ENCODE results near the gene SIL1.
A peak's percentile ranks its signal among the peaks of the same experiment; 100 is the strongest.
"Not testable (repeated sequence)": the region's sequence is repeated elsewhere in the genome, so short reads cannot be mapped to it uniquely, and the experiment has no call there.

SIL1 gene

GRCh38 chr5:139016186-139016585 is 182.0 kb downstream of the SIL1 start:
- no peak for DNase-seq

- no peak for DNase-seq
These were observed 183.4 kb downstream of the SIL1 start for GRCh38 chr5:139014726-139015125.

GRCh38 chr5:139012176-139012575 is 186.0 kb downstream of the SIL1 start:
- DNase-seq = no peak

- DNase-seq = not testable (repeated sequence)
These were observed 187.0 kb downstream of the SIL1 start for GRCh38 chr5:139011156-139011555.

DNA sequence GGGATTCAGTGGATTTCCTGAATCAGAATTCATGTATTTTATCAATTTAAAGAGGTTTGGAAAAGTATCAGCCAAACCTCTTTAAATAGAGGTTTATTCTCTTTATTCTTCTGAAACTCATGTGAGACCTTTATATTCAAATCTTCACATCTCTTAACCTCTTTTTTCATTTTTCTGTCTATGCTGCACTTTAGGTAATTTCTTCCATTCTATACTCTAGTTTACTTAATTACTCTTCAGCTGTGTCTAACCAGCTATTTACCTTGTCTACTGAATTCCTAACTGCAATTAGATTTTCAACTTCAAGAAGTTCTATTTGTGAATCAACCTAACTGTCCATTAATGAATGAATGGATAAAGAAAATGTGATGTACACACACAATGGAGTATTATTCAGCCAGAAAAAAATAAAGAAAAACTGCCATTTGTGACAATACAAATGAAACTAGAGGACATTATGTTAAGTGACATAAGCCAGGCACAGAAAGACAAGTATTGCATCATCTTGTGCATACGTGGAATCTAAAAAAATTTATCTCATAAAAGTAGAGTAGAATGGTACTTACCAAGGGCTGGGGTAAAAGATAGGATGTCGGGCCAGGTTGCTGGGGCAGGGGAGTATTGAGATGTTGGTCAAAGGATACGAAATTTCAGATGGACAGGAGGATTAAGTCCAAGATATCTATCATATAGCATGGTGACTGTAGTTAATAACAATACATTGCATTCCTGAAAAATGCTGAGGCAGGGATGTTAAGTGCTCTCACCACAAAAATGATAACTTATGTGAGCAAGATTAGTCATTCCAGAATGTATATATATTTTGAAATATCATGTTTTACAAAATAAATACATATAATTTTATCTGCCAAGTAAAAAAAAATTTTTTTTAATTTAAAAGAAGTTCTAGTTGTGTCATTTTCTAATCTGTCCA is 193.5 kb downstream of the SIL1 start:
- no peak for DNase-seq

- DNase-seq = no peak
These were observed 198.5 kb downstream of the SIL1 start for GRCh38 chr5:138999674-139000073.

GRCh38 chr5:138998521-138998920 is 199.6 kb downstream of the SIL1 start:
- DNase-seq = no peak

DNA sequence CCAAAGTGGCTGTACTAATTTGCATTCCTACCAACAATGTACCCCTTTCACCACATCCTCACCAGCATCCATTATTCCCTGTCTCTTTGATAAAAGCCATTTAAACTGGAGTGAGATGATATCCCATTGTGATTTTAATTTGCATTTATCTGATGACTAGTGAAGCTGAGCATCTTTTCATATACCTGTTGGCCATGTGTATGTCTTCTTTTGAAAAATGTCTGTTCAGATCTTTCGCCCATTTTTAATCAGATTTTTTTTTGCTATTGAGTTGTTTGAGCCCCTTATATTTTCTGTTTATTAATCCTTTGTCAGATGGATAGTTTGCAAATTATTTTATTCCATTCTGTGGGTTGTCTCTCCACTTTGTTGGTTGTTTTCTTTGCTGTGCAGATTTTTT is 202.0 kb downstream of the SIL1 start:
- DNase-seq = no peak

GRCh38 chr5:138990986-138991590 is 207.1 kb downstream of the SIL1 start:
- no peak for DNase-seq

- no peak for DNase-seq
These were observed 208.4 kb downstream of the SIL1 start for GRCh38 chr5:138989720-138990119.

GRCh38 chr5:138986186-138986800 is 211.9 kb downstream of the SIL1 start:
- no peak for DNase-seq

DNA sequence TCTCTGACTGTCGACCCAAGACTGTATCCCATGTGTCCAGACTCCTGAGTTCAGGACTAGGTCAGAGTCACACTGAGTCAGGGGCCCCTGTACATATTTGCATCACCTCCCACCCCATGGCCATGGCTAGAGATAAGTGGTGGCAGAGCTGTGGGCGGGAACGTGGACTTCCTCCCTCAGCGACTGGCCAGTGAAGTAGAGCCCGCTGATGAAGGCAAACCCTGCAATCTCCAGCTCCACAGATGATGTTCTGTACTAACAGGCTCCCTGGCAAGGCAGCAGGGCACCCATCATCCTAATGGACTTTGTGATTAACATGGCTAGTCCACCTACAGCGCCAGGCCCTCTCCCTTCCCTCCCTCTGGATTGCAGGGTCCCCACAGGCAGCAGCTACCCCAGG is 212.5 kb downstream of the SIL1 start:
- no peak for DNase-seq

DNA sequence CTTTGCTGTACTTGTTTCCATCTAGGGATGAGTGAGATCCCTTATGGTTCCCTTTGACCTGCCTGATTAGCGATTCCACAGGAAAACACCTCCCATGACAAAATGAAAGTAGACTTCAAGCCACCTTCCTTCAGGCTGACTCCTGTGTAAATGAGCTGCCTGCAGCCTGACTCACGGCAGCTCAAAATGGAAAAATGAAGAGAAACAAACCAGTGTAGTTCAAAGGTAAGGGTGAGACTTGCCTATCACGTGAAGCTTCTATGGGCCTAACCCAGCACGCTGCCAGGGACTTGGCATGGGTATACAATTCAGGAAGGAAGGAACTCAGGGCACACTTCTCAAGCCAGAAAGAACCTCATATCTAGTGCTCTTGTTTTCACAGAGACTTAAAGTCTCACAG is 212.9 kb downstream of the SIL1 start:
- no peak for DNase-seq

DNA sequence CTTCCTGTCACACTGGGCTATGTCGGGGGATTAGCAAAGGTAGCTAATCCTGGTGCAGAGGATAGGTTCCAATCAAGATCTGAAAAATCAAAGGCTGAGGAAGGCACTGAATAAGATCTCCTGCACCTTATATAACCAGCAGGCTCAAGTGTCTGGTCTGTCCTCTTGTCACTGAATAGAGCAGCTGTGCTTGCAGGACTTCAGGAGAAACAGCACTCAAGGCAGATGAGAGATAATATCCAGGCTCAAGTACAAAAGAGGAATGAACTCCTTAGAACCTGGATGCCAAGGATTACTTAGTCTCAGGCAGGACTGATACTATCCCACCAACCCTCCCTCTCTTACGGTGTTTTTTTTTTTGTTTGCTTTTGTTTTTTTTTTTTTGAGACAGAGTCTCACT is 214.2 kb downstream of the SIL1 start:
- no peak for DNase-seq

DNA sequence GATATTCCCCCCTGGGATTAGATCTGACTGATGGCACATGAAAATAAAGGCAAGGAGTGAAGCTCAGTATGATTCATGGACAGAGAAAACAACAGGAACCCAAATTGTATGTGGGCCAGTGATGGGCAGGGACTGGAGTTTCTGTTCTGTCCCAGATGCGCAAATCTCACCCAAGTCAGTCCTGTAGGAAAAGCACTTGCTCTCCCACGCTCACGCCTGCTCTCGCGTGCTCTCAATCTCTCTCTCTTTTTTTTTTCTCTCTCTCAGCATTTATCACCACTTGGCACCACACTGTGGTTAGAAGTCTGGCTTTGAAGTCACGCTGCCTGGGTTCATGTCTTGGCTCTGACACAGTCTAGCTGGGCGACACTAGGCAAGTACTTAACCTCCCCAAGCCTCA is 216.6 kb downstream of the SIL1 start:
- peak; percentile 9 for DNase-seq

DNA sequence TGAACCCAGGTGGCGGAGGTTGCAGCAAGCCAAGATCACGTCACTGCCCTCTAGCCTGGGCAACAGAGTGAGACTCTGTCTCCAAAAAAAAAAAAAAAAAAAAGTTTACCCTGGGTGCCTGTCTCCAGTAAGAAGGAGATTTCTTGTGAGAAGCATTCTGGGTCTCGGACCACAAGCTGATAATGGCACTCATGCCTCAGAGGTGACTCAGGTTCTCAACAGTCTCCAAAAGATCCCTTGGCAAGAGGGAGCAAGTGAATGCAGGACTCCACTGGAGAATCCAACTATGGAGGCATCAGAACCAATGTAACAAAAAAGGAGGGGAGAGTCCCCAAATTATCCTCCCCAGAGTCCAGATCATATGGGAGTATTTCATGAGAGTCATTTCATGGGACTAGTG is 217.0 kb downstream of the SIL1 start:
- no peak for DNase-seq

- no peak for DNase-seq
These were observed 217.7 kb downstream of the SIL1 start for GRCh38 chr5:138980441-138980840.

DNA sequence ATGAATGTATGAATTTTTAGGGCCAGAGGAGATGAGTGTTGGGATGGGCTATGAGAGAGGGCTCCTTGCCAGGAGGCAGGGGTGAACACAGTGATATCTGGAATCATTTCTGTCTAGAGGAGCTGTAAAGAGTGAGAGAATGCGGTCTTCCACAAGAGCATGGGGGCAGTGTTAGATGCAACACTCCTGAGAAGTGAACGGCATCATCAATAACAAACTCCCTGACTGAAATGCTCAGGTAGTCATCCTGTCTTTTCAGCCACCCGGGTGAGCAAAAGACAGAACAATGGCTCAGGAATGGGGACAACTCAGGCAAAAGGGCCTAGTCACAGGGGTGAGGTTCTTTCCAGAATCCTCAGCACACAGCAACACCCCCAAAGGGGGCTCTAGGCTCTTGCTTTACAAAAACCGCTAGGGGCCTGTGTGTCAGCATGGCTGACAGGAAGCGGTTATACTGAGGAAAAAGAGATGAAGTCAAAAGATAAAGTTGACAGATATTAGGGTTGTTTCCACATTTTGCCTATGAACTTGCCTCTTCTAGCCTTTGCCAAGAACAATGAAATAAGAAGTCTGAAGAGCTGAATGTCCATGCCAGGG is 218.4 kb downstream of the SIL1 start:
- DNase-seq = peak; percentile 16

DNA sequence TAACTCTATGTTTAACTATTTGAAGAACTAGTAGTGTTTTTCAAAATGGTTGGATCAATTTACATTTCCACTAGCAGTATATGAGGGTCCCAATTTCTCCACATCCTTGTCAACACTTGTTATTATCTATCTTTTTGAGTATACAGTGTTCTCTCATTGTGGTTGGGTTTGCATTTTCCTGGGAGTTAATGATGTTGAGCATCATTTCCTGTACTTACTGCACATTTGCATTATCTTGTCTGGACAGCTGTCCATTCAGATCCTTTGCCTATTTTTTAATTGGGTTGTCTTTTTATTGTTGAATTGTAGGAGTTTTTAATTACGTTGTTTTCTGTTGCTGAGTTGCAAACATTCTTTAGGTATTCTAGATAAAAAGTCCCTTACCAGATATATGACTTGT is 219.6 kb downstream of the SIL1 start:
- DNase-seq = no peak

GRCh38 chr5:138978080-138978479 is 220.1 kb downstream of the SIL1 start:
- no peak for DNase-seq

GRCh38 chr5:138975098-138975847 is 222.9 kb downstream of the SIL1 start:
- DNase-seq = no peak

DNA sequence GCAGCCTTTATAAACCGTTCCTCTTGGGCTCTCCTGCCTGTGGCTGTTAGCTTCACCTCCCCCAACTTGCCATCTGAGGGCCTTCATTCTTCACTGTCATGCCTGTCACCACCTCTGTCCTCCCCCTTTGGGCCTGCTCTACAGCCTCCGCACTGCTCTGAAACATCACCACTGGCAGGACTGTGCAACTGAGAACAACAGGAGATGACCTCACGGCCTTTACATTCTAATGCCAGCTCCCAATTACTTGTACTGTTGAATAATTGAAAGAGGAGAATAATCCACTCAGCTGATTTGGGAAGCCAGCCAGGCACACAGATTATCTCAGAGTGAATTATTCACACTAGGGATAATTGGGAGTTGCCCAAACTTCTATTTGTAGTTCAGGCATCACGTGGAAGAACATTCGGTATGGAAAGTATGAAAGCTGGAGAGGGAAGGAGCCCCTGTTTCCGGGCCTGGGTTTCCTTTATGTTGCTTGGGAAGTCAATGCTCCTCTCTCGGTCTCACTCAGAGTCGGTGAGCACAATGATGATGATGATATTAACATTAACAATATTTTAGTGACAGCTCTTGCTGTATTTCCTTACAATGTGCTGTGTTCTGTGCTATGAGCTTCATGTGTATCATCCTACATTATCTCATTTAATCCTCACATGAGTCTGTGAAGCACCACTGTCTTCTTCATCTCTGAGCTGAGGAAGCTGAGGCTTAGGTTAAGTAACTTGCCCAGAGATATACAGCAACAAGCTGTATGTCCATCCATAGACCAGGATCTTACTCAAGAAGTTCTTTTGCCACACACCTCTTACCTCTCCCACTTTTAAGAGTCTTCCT is 223.7 kb downstream of the SIL1 start:
- DNase-seq = no peak
